ENCODE results near the gene RABGAP1L.

- TF ChIP-seq CTCF (conservative IDR thresholded peaks at IDR 0.05; ENCODE audit: low read length): no peak
- TF ChIP-seq EZH2phosphoT487 (IDR thresholded peaks at IDR 0.05; ENCODE audit: borderline replicate concordance, low read depth, low read length): no peak
Measured at GRCh38 chr1:174497478-174497877, 338.2 kb downstream of the RABGAP1L start.

Measured in OCI-LY7 (cell line).